ENCODE data around the gene TPSG1. TPM values are rescaled to one million over a fixed set of nuclear protein-coding genes. Genes with fewer than 3 reads are reported as not detected.
"Not testable (repeated sequence)": the region's sequence is repeated elsewhere in the genome, so short reads cannot be mapped to it uniquely, and the experiment has no call there.

Gene TPSG1
- total RNA-seq, 2 donors from 2014 or later, result not detected

DNA sequence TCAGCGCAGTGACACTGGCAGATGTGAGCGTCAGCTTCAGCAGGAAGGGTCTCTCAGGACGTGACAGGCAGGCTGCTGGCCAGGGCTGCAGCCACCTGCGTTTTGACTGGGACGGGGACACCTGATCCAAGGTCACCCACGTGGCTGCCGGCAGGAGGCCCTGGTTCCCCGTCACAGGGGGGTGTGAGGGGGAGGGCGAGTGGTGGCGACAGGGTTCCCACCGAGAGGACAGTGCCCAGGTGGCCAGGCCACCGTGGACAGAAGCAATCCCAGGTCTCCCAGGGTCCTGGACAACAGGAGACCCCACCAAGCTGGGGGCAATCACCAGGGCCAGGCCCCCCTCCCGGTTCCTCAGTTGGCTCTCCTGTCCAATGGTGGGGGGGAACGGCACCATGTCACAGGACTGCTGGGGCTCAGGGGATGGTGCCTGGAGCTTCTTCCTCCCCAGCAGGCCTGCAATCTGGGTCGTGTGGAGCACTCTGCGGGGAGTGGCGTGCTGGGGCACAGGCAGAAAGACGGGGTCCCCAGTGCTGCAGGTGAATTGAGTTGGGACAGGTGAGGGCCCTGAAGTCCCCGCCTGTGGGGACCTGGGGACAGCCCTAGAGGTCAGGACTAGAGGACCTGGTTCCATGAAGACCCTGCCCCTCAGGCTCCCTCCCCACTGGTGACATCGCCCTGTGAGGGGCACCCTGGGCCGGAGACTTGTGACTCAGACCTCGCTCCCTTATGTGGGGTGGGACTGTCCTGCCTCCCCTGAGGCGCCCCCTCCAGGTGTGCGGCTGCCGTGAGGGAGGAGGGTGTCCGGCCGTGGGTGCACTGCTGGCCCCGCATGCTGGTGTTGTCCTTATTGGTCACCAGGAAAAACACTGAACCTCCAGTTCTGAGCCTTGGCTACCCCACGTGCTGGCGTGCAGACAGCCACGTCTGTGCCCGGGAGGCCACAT lies 19.1 kb upstream of the TPSG1 start:
- not testable (repeated sequence) for H3K4me1 ChIP-seq (ENCODE audit: control insufficient read depth, insufficient read depth, low read length); H3K4me3 ChIP-seq (ENCODE audit: low read length); H3K9me3 Mint-ChIP-seq; H3K9ac ChIP-seq (ENCODE audit: extremely low read depth, low read length, poor library complexity, severe bottlenecking); H3K4me1 Mint-ChIP-seq; H3K4me3 Mint-ChIP-seq; H3K9me3 ChIP-seq (ENCODE audit: control insufficient read depth, low read length); H3K36me3 ChIP-seq (ENCODE audit: control insufficient read depth, insufficient read depth, low read length); H3K27ac ChIP-seq (ENCODE audit: low read depth, low read length); H3K36me3 Mint-ChIP-seq (ENCODE audit: low read depth); H3K27ac Mint-ChIP-seq; DNase-seq
- H3K27me3 ChIP-seq (ENCODE audit: control insufficient read depth, insufficient read depth, low read length, poor library complexity, severe bottlenecking), result peaks cover 32% of the 10 kb centered on the region
- 85 to 86% methylated on average over 6 to 27 of the region's 32 CpGs for WGBS, 2 experiments (ENCODE audit: insufficient coverage in 1 of 2, insufficient read length in 1 of 2)
- peaks cover 26% of the 10 kb centered on the region for H3K27me3 Mint-ChIP-seq (ENCODE audit: insufficient read depth)

- H3K27ac ChIP-seq (ENCODE audit: low read depth, low read length); H3K9me3 ChIP-seq (ENCODE audit: control insufficient read depth, low read length); H3K9ac ChIP-seq (ENCODE audit: extremely low read depth, low read length, poor library complexity, severe bottlenecking); H3K9me3 Mint-ChIP-seq; H3K36me3 ChIP-seq (ENCODE audit: control insufficient read depth, insufficient read depth, low read length); H3K4me3 ChIP-seq (ENCODE audit: low read length); H3K4me3 Mint-ChIP-seq; H3K4me1 ChIP-seq (ENCODE audit: control insufficient read depth, insufficient read depth, low read length); H3K27ac Mint-ChIP-seq; H3K36me3 Mint-ChIP-seq (ENCODE audit: low read depth); DNase-seq; H3K4me1 Mint-ChIP-seq: not testable (repeated sequence)
- WGBS, 2 experiments (ENCODE audit: insufficient coverage in 1 of 2, insufficient read length in 1 of 2), result 74 to 80% methylated on average over 1 to 5 of the region's 11 CpGs
- peaks cover 29% of the 10 kb centered on the region for H3K27me3 Mint-ChIP-seq (ENCODE audit: insufficient read depth)
- peaks cover 36% of the 10 kb centered on the region for H3K27me3 ChIP-seq (ENCODE audit: control insufficient read depth, insufficient read depth, low read length, poor library complexity, severe bottlenecking)
Measured at GRCh38 chr16:1243363-1243762, 18.3 kb upstream of the TPSG1 start.

DNA sequence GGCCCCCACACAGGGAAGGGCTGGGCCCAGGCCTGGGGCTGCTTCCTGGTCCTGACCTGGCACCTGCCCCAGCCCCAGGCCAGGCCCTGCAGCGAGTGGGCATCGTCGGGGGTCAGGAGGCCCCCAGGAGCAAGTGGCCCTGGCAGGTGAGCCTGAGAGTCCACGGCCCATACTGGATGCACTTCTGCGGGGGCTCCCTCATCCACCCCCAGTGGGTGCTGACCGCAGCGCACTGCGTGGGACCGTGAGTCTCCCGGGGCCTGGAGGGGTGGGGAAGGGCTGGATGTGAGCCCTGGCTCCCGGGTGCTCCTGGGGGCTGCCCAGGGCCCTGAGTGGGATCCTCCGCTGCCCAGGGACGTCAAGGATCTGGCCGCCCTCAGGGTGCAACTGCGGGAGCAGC lies 16.0 kb upstream of the TPSG1 start:
- H3K27me3 Mint-ChIP-seq (ENCODE audit: insufficient read depth), result peaks cover 18% of the 10 kb centered on the region

GRCh38 chr16:1240436-1240835 lies 15.4 kb upstream of the TPSG1 start, which contains the start of gene TPSAB1:
Gene TPSAB1, plus strand, starts transcription at chr16:1240705. Its CDS starts 234 bp downstream, at chr16:1240939.
- H3K27ac Mint-ChIP-seq; H3K4me1 ChIP-seq (ENCODE audit: control insufficient read depth, insufficient read depth, low read length); H3K36me3 ChIP-seq (ENCODE audit: control insufficient read depth, insufficient read depth, low read length); H3K4me1 Mint-ChIP-seq; H3K27me3 ChIP-seq (ENCODE audit: control insufficient read depth, insufficient read depth, low read length, poor library complexity, severe bottlenecking); H3K9me3 Mint-ChIP-seq; H3K9me3 ChIP-seq (ENCODE audit: control insufficient read depth, low read length); H3K27ac ChIP-seq (ENCODE audit: low read depth, low read length); H3K9ac ChIP-seq (ENCODE audit: extremely low read depth, low read length, poor library complexity, severe bottlenecking); H3K4me3 ChIP-seq (ENCODE audit: low read length); H3K4me3 Mint-ChIP-seq; DNase-seq; H3K36me3 Mint-ChIP-seq (ENCODE audit: low read depth): not testable (repeated sequence)
- H3K27me3 Mint-ChIP-seq (ENCODE audit: insufficient read depth), result peaks cover 16% of the 10 kb centered on the region
- WGBS, 2 experiments (ENCODE audit: insufficient coverage in 1 of 2, insufficient read length in 1 of 2), result no CpG with 5 or more reads among the region's 12 CpGs

More for the DNA sequence above, 16.0 kb upstream of the TPSG1 start:
- H3K36me3 ChIP-seq (ENCODE audit: control insufficient read depth, insufficient read depth, low read length); H3K9ac ChIP-seq (ENCODE audit: extremely low read depth, low read length, poor library complexity, severe bottlenecking); H3K4me1 Mint-ChIP-seq; H3K9me3 Mint-ChIP-seq; H3K27ac ChIP-seq (ENCODE audit: low read depth, low read length); H3K9me3 ChIP-seq (ENCODE audit: control insufficient read depth, low read length); H3K36me3 Mint-ChIP-seq (ENCODE audit: low read depth); DNase-seq; H3K4me3 ChIP-seq (ENCODE audit: low read length); H3K4me3 Mint-ChIP-seq; H3K4me1 ChIP-seq (ENCODE audit: control insufficient read depth, insufficient read depth, low read length); H3K27ac Mint-ChIP-seq: not testable (repeated sequence)
- WGBS, 2 experiments (ENCODE audit: insufficient coverage in 1 of 2, insufficient read length in 1 of 2), result 95% methylated on average over 4 of the region's 15 CpGs; no CpG with 5 or more reads in 1 of the 2 experiments
- H3K27me3 ChIP-seq (ENCODE audit: control insufficient read depth, insufficient read depth, low read length, poor library complexity, severe bottlenecking), result peaks cover 16% of the 10 kb centered on the region

DNA sequence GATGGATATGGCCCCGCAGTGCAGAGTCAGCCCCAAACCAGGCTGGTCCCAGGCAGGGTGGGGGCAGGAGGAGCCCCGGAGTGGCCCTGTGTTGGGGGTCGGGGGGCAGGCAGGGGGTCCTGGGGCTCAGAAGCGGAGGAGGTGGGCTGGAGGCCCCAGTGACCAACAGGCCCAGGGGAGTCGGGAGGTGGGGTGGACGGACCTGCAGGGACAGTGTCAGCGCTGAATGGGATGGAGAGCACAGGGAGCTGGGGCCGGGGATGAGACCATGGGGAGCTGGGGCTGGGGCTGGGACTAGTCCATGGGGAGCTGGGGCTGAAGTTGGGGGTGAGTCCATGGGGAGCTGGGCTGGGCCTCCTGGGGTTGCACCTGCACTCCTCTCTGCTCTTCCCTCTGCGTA lies 14.5 kb upstream of the TPSG1 start:
- not testable (repeated sequence) for H3K9ac ChIP-seq (ENCODE audit: extremely low read depth, low read length, poor library complexity, severe bottlenecking); H3K27ac Mint-ChIP-seq; H3K9me3 Mint-ChIP-seq; H3K4me1 ChIP-seq (ENCODE audit: control insufficient read depth, insufficient read depth, low read length); H3K36me3 Mint-ChIP-seq (ENCODE audit: low read depth); DNase-seq; H3K4me3 Mint-ChIP-seq; H3K4me1 Mint-ChIP-seq; H3K9me3 ChIP-seq (ENCODE audit: control insufficient read depth, low read length); H3K27me3 ChIP-seq (ENCODE audit: control insufficient read depth, insufficient read depth, low read length, poor library complexity, severe bottlenecking); H3K27ac ChIP-seq (ENCODE audit: low read depth, low read length); H3K36me3 ChIP-seq (ENCODE audit: control insufficient read depth, insufficient read depth, low read length); H3K4me3 ChIP-seq (ENCODE audit: low read length)
- WGBS, 2 experiments (ENCODE audit: insufficient coverage in 1 of 2, insufficient read length in 1 of 2), result 98 to 100% methylated on average over 4 to 6 of the region's 9 CpGs
- H3K27me3 Mint-ChIP-seq (ENCODE audit: insufficient read depth), result peaks cover 11% of the 10 kb centered on the region

DNA sequence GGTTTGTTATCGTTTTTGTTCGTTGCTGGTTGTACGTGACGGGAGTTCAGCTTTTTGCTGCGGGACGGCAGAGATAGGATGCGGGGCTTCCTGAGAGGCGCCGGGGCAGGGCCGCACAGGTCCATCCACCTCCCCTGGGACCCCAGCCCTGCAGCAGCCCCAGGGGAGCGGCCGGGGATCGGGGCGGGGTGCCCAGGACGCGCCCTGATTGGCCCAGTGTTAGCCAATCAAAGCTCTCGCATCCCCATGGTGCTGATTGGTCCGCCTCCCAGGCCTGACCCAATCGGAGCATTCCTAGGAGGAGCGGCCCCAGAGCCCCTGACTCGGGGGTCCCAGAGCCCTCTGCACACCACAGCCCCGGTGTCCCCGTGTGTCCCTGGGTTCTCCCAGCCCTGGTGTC lies 13.8 kb upstream of the TPSG1 start:
- H3K9ac ChIP-seq (ENCODE audit: extremely low read depth, low read length, poor library complexity, severe bottlenecking); H3K4me3 Mint-ChIP-seq; H3K27me3 ChIP-seq (ENCODE audit: control insufficient read depth, insufficient read depth, low read length, poor library complexity, severe bottlenecking); H3K9me3 ChIP-seq (ENCODE audit: control insufficient read depth, low read length); H3K36me3 Mint-ChIP-seq (ENCODE audit: low read depth); H3K4me3 ChIP-seq (ENCODE audit: low read length); H3K27ac ChIP-seq (ENCODE audit: low read depth, low read length); H3K9me3 Mint-ChIP-seq; H3K4me1 ChIP-seq (ENCODE audit: control insufficient read depth, insufficient read depth, low read length); DNase-seq; H3K27ac Mint-ChIP-seq; H3K36me3 ChIP-seq (ENCODE audit: control insufficient read depth, insufficient read depth, low read length); H3K4me1 Mint-ChIP-seq: not testable (repeated sequence)
- H3K27me3 Mint-ChIP-seq (ENCODE audit: insufficient read depth), result peaks cover 11% of the 10 kb centered on the region
- WGBS, 2 experiments (ENCODE audit: insufficient coverage in 1 of 2, insufficient read length in 1 of 2), result 82 to 92% methylated on average over 10 to 13 of the region's 23 CpGs

All from endodermal cell (in vitro differentiated cells).